ENCODE measurements around the gene KIAA1217.

Gene KIAA1217

DNA sequence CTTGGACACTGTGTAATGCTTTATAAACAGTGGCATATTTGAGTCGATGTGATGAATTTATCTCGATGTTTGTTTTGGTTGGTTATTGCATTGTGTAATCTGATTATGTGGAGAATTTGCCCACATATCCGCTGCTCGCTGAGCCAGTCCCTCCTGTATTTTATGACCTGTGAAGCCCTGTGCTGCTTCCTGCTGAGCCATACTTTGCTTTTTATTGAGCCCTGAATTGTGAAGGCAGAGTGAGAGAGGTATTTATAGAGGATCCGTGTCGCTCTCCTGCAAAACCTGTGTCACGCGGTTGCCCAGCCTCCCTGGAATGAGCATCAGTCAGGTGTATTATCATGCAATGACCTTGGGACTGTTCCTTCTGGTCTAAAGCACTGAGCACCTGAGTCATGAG is 261.1 kb downstream of the KIAA1217 start (continued):
- peak; percentile 87 for TF ChIP-seq ZBTB20 (tag by site-specific recombination; IDR thresholded peaks at IDR 0.05)
- TF ChIP-seq ZXDB (tag by site-specific recombination; IDR thresholded peaks at IDR 0.05) = peak; percentile 61; the same call in 1 of the 2 replicates
- TF ChIP-seq PRDM6 (tag by site-specific recombination; IDR thresholded peaks at IDR 0.05) = peak; percentile 87
- peak; percentile 54; the same call in 1 of the 2 replicates for TF ChIP-seq PRDM4 (tag by site-specific recombination; IDR thresholded peaks at IDR 0.05)
- peak; percentile 56; the same call in 1 of the 2 replicates for TF ChIP-seq GLIS1 (tag by site-specific recombination; IDR thresholded peaks at IDR 0.05)
- peak; percentile 56 for TF ChIP-seq ZNF2 (tag by site-specific recombination; IDR thresholded peaks at IDR 0.05)
- no peak for TF ChIP-seq HOXC10 (CRISPR knock-in tag; IDR thresholded peaks at IDR 0.05)

DNA sequence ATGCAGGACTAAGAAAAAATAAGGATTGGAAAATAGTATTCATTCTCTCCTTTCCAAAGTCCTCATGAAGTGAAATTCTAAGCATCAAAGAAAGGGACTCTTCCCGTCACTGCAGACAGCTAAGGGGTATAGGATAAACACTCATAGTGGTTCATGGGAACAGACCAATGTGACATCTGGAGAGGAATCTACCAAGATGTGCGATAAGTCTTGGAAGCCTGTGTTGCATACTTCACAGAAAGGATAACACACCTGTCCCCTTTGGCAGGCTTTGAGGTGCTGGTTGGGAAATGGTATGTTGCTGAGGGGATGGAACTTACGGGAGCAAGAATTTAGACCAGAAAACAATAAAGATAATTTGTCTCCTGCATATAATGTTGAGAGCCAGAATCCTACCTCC is 266.7 kb downstream of the KIAA1217 start:
- TF ChIP-seq ZNF585B (tag by site-specific recombination; IDR thresholded peaks at IDR 0.05) (no peak), ZNF138 (tag by site-specific recombination; IDR thresholded peaks at IDR 0.05; ENCODE audit: borderline replicate concordance) (no peak), ZNF510 (tag by site-specific recombination; IDR thresholded peaks at IDR 0.05; ENCODE audit: insufficient replicate concordance) (peak; percentile 99), ZNF623 (tag by site-specific recombination; IDR thresholded peaks at IDR 0.05) (no peak), ZBTB6 (tag by site-specific recombination; IDR thresholded peaks at IDR 0.05) (no peak), REPIN1 (tag by site-specific recombination; IDR thresholded peaks at IDR 0.05; ENCODE audit: low read depth) (no peak), SETDB1 (IDR thresholded peaks at IDR 0.05; ENCODE audit: insufficient read length, low read length) (peak; percentile 10), TCF7L2 (IDR thresholded peaks at IDR 0.05; ENCODE audit: borderline replicate concordance, low read depth, low read length) (no peak), ZBTB21 (tag by site-specific recombination; IDR thresholded peaks at IDR 0.05) (no peak), ZNF544 (tag by site-specific recombination; IDR thresholded peaks at IDR 0.05) (no peak), ZNF768 (tag by site-specific recombination; IDR thresholded peaks at IDR 0.05) (no peak)
- Histone ChIP-seq H3K4me3 (ENCODE audit: low read depth, low read length) (no peak overlapping the region), H3K9me3 (ENCODE audit: control insufficient read depth, insufficient read depth, low read depth, low read length) (no peaks in the 10 kb centered on the region), H3K36me3 (ENCODE audit: control insufficient read depth in 2 of 2, insufficient read depth in 1 of 2, low read length in 2 of 2) (peaks cover 0 to 17% of the 10 kb centered on the region in 2 experiments; a peak in 2 of 3 replicates), H3K27ac (ENCODE audit: extremely low read depth, low read depth, low read length) (no peak overlapping the region), H3K4me1 (ENCODE audit: control insufficient read depth, insufficient read depth, low read length) (no peaks in the 10 kb centered on the region)
- ChIA-PET POLR2A (no interaction called here), CTCF (interaction anchor here (0.7 kb wide), 3 partner anchors 31 to 48 kb away, joined by 3 read pairs; no protein-coding TSS in a partner anchor)

DNA sequence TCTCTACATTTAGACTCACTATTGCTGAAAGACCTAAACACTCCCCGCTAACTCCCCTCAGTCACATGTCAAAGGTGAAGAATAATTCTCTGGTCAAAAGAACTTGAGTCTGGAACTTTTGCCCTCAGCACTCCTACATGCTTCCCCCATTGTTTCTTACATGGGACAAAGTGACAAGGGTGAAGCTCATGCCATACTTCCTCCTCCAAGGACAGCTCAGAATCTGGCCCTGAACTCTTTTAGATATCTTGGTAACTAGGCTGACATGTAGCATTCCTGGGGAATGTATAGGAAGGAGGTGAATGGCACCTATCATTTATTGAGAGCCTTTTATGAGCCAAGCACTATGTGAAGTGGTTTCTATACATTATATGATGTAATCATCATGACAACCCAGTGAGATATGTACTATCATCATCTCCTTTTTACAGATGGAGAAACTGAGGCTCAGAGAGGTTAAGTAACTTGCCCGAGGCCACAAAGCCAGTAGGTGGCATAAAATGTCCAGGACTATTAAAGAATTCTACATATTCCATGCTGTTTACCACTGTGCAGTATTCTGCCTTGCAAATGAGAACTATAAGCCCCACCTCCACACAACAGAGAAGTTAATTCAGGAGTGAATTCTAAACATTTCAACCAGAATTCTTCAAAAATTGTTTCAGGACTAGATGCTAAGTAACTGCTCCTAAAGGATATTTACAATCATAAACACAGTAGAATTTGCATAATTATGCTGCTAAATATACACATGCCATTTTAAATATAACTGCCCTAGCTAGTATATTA is 268.2 kb downstream of the KIAA1217 start:
- CTCF ChIA-PET = no interaction called here
- TF ChIP-seq ZNF292 (tag by site-specific recombination; IDR thresholded peaks at IDR 0.05; ENCODE audit: borderline replicate concordance, low read depth) (no peak), ZNF843 (tag by site-specific recombination; IDR thresholded peaks at IDR 0.05) (no peak), ZNF548 (tag by site-specific recombination; IDR thresholded peaks at IDR 0.05) (no peak), ZNF214 (tag by site-specific recombination; IDR thresholded peaks at IDR 0.05; ENCODE audit: borderline replicate concordance) (no peak), ZNF544 (tag by site-specific recombination; IDR thresholded peaks at IDR 0.05) (no peak), ZNF433 (tag by site-specific recombination; IDR thresholded peaks at IDR 0.05; ENCODE audit: low read depth) (no peak), ZNF658 (tag by site-specific recombination; IDR thresholded peaks at IDR 0.05) (no peak), ZNF175 (tag by site-specific recombination; IDR thresholded peaks at IDR 0.05) (no peak), ZNF645 (tag by site-specific recombination; IDR thresholded peaks at IDR 0.05) (no peak), ZFP3 (tag by site-specific recombination; IDR thresholded peaks at IDR 0.05; ENCODE audit: low read depth) (no peak), GLIS1 (tag by site-specific recombination; IDR thresholded peaks at IDR 0.05) (no peak), ZNF140 (tag by site-specific recombination; IDR thresholded peaks at IDR 0.05) (no peak)

More for the DNA sequence above, 268.2 kb downstream of the KIAA1217 start:
- H3K36me3 ChIP-seq (ENCODE audit: control insufficient read depth in 2 of 2, insufficient read depth in 1 of 2, low read length in 2 of 2) = peaks cover 0 to 17% of the 10 kb centered on the region in 2 experiments; a peak in 2 of 3 replicates
- no peak overlapping the region for H3K4me3 ChIP-seq (ENCODE audit: low read depth, low read length)
- POLR2A ChIA-PET = no interaction called here
- no peak overlapping the region for H3K27ac ChIP-seq (ENCODE audit: extremely low read depth, low read depth, low read length)
- H3K9me3 ChIP-seq (ENCODE audit: control insufficient read depth, insufficient read depth, low read depth, low read length) = no peaks in the 10 kb centered on the region
- no peaks in the 10 kb centered on the region for H3K4me1 ChIP-seq (ENCODE audit: control insufficient read depth, insufficient read depth, low read length)
